WI38 (cell line): Measurements from ENCODE around the gene DPYD.

Source experiments
- H3K4me3 ChIP-seq: 2 replicates; pipeline ENCODE4 v1.5.1; 2011; ENCODE audit warnings: low read depth, mild to moderate bottlenecking, control low read depth, low read length
- TF ChIP-seq, protein P1 (sequence below): IDR thresholded peaks from 2 replicates; pipeline ENCODE4 v1.5.1; 2012; ENCODE audit warnings: low read depth, mild to moderate bottlenecking, control low read depth, low read length

DPYD gene

DNA sequence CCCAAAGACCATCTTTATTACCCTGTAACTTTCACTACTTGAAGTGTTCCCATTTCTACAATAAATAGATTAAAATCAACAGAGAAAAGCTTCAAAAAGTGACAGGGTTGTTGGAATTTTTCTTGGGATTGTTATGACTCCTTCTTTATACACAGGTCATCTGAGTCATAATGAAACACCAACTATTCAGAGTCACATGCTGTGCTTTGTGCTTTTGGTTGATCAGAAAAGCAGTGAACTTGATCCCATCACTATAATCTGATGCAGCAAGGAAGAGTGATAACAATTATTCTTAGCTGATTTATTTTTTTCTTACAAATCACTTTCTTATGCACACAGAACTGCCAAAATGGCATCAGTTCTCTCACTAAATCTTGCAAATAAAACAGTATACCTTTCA lies 776.3 kb downstream of the DPYD start:
- TF ChIP-seq, protein P1, sequence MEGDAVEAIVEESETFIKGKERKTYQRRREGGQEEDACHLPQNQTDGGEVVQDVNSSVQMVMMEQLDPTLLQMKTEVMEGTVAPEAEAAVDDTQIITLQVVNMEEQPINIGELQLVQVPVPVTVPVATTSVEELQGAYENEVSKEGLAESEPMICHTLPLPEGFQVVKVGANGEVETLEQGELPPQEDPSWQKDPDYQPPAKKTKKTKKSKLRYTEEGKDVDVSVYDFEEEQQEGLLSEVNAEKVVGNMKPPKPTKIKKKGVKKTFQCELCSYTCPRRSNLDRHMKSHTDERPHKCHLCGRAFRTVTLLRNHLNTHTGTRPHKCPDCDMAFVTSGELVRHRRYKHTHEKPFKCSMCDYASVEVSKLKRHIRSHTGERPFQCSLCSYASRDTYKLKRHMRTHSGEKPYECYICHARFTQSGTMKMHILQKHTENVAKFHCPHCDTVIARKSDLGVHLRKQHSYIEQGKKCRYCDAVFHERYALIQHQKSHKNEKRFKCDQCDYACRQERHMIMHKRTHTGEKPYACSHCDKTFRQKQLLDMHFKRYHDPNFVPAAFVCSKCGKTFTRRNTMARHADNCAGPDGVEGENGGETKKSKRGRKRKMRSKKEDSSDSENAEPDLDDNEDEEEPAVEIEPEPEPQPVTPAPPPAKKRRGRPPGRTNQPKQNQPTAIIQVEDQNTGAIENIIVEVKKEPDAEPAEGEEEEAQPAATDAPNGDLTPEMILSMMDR, result no peak
- no peak overlapping the region for H3K4me3 ChIP-seq

DNA sequence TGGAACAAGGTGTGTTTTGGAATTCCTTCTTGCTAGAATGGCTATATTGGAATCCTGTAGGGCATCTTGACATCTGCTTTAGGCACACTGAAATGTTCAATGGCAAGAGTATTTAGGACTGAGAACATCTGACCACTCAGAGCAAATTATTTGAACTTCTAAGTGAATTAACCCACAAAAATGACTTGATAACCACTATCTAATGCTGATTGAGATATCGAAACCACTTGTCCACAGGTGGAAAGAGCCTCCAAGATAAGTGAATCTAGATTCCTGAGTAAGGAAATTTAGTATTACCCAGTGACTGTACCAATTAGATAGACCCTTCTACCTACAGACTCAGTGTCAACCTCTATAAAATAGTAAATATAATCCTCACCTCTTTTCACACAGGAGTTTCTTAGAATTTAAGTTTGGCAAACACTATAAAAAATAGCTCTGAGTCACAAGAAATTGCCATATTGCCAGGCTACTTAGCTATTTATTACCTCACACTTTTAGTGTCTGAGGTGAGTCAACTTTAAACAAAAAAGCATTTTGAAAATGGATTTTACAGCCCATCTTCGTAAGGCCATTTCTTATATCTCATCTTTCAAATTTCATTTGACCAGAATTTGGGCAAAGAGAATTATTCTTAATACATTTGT lies 777.5 kb downstream of the DPYD start:
- H3K4me3 ChIP-seq, result no peak overlapping the region
- TF ChIP-seq, protein P1, result no peak

DNA sequence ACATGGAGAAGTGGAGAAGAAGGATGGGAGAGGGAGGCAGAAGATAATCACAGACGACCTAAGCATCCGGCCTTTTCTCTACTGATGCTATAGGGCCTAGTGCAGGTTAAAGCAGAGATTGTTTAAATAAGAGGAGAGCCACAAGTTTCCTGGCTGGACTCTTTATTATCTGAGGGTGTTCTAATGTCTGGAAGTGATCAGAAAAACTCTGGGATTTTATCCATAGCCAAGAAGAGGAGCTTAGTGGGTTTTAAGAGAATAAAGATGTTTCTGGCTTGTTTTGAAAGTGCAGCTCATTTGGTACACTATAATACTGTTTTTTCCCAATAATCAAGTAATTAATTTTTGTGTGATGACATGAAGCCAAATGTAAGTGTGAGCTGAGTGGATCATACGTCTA lies 780.2 kb downstream of the DPYD start:
- H3K4me3 ChIP-seq, result no peak overlapping the region
- TF ChIP-seq, protein P1, result no peak

DNA sequence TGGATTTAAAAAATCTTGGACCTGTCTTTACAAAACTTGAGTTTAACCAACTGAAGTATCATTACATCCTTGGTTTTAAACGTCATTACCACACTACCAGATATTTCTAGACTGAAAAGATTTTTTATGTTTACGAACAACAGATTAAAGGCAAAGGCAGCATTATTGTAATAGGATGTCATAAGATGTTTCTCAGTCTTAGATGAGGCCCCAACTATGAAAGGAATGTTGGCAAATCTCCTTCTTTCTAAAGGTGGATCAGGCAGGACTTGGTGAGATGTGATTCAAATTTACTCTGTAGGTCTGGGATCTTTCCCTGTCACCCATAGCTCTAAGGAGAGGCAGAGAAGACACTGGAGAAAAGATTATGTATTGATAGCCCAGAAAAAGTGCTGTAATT lies 781.3 kb downstream of the DPYD start:
- no peak overlapping the region for H3K4me3 ChIP-seq
- TF ChIP-seq, protein P1, result no peak

DNA sequence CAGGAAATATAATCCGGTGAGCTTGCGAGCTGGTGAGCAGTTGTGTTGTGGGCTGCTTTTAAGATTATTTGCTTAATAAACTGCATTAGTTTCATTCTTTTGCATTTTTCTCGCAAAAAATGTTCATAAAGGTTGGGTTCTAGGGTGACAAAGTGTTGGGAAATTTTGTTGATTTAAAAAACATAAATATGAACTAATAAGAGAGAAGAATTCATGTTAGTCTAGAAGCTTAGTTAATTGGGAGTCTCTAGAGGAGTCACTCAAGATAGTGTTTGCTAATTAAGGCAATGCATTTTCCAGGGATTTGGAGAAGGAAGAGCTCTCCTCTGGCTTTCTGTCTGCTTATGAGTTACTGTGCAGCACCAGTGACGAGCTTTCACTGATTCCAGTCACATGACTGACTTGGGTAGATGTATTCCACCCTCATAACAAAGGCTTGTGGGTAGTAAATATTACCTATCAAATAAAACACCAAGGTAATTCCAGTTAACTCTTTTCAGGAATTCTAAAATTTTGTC lies 782.3 kb downstream of the DPYD start:
- no peak overlapping the region for H3K4me3 ChIP-seq
- TF ChIP-seq, protein P1, result no peak

DNA sequence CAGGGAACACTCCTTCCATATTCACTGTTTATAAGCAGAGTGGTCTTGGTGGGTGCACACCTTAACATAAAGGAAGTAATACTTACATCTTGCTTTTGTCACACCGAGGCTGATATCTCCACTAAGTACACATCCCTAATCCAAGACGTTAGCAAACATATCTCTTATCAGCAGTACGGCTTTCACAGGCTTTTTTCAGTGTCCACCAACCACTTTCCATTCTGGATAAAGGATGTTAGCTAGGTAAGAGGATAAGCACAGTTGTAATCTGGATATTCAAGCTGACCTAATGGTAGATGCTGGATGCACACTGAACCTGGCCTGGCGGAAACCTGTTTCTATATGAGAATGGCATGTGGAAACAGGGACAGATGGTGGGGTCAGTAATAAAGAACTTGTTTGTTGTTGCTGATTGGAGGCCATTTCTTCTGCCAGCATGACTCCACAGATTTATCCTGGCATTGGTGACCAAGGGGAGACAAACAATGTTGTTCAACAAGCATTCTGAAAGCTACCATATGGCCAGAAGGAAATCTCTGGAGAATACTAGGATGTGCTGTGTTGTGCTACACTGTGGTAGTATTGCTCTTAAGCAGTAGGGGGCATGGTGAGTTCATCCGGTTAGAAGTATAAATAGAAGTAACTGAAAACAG lies 782.8 kb downstream of the DPYD start:
- TF ChIP-seq, protein P1, result peak; percentile 57; the same call in 1 of the 2 replicates
- no peak overlapping the region for H3K4me3 ChIP-seq

DNA sequence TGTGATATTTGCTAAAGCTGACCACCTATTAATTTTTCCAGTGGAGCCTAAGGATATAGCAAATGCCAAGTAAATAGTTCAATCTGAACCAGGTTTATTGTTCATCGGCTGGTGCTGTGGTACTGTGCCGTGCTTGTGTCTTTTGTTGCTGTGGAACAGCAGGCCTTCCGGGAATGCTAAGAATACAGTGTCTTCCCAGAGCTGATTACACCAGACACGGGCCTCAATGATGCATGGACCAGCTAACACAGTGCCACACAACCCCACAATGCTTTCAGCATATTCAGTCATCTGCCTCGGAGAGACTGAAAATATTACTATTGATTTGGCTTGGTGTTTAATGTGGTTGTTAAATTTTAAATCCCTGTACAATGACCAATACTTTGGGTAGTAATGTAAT lies 783.8 kb downstream of the DPYD start:
- TF ChIP-seq, protein P1, result no peak
- no peak overlapping the region for H3K4me3 ChIP-seq
